ENCODE data around the gene SCT. TPM values are rescaled to one million over a fixed set of nuclear protein-coding genes. Genes with fewer than 3 reads are reported as not detected.
"Not testable (repeated sequence)": the region's sequence is repeated elsewhere in the genome, so short reads cannot be mapped to it uniquely, and the experiment has no call there.

The SCT gene
- total RNA-seq, 1 donor, result not detected

DNA sequence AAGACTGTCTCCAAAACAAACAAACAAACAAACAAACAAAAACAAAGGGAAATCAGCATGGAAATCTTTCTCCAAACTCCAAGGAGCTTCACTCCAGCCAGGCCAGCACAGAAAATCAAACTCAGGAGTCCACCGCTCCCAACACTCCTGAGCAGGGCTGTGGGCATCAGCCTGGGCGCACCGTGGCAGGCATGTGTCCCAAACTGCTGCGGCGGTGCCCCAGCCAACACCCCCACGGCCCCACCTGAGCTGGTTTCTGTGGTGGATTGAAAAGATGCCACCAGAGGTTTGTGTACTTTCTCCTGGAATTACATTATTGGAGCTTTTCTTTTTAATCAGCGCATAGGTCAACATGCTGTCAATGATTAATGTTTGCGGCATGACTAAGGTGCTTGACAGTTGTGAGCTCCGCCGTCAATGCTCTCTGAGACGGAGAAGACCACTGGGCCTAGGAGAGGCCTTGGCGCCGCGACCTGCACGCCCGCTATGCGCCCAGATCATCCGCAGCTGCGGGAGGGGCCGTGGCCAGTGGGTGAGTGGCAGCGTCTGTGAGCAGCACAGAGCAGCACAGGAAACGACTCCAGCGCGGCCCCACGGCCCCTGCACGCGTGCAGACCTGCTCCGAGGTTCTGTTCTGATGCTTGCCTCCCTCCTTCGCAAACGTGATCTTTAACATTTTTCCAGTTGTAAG, 28.2 kb upstream of the SCT start:
- no peak overlapping the region for H3K4me3 ChIP-seq (ENCODE audit: low read depth, low read length)
- no peak for DNase-seq (ENCODE audit: low read depth)
- TF ChIP-seq, protein P1, sequence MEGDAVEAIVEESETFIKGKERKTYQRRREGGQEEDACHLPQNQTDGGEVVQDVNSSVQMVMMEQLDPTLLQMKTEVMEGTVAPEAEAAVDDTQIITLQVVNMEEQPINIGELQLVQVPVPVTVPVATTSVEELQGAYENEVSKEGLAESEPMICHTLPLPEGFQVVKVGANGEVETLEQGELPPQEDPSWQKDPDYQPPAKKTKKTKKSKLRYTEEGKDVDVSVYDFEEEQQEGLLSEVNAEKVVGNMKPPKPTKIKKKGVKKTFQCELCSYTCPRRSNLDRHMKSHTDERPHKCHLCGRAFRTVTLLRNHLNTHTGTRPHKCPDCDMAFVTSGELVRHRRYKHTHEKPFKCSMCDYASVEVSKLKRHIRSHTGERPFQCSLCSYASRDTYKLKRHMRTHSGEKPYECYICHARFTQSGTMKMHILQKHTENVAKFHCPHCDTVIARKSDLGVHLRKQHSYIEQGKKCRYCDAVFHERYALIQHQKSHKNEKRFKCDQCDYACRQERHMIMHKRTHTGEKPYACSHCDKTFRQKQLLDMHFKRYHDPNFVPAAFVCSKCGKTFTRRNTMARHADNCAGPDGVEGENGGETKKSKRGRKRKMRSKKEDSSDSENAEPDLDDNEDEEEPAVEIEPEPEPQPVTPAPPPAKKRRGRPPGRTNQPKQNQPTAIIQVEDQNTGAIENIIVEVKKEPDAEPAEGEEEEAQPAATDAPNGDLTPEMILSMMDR (IDR thresholded peaks at IDR 0.05; ENCODE audit: insufficient read depth, low read length), result no peak

DNA sequence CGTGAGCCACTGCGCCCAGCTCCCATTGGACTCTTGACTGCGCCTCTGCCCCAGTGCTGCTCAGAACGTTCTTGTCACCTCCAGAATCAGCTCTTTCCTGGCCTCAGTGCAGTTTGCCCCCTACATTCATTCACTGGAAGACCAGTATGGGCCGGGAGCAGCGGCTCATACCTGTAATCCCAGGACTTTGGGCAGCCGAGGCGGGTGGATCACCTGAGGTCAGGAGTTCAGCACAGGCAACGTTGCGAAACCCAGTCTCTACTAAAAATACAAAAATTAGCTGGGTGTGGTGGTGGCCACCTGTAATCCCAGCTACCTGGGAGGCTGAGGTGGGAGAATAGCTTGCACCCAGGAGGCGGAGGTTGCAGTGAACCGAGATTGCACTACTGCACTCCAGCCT, 27.5 kb upstream of the SCT start:
- DNase-seq (ENCODE audit: low read depth); H3K4me3 ChIP-seq (ENCODE audit: low read depth, low read length): not testable (repeated sequence)

DNA sequence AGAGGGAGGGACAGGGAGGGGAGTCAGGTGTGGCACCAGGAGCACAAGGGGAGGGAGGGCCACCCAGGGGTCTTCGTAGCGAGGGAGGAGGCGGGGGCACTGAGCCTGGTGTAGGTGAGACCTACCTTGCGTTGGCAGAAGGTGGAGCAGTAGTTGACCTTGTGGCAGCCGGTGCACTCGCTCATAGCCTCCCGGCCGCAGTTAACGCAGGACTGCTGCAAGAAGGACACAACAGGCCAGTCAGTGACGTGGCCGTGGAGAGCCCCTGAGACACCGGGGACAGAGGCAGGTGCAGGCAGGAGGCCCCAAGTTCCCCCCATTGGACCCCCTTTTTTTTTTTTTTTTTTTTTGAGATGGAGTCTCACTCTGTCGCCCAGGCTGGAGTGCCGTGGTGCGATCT, 26.9 kb upstream of the SCT start:
- no peak for DNase-seq (ENCODE audit: low read depth)
- TF ChIP-seq, protein P1 (IDR thresholded peaks at IDR 0.05; ENCODE audit: insufficient read depth, low read length), result no peak
- H3K4me3 ChIP-seq (ENCODE audit: low read depth, low read length), result no peak overlapping the region

DNA sequence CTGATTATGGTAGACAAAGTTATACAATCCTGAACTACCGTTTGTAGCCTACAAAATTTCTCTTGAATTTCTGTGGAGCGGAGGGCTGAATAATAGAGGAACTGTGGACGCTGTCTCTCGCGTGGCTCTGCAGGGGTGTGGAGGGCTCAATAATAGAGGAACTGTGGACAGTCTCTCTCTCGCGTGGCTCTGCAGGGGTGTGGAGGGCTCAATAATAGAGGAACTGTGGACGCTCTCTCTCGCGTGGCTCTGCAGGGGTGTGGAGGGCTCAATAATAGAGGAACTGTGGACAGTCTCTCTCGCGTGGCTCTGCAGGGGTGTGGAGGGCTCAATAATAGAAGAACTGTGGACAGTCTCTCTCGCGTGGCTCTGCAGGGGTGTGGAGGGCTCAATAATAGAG, 26.2 kb upstream of the SCT start:
- DNase-seq (ENCODE audit: low read depth); H3K4me3 ChIP-seq (ENCODE audit: low read depth, low read length): not testable (repeated sequence)

DNA sequence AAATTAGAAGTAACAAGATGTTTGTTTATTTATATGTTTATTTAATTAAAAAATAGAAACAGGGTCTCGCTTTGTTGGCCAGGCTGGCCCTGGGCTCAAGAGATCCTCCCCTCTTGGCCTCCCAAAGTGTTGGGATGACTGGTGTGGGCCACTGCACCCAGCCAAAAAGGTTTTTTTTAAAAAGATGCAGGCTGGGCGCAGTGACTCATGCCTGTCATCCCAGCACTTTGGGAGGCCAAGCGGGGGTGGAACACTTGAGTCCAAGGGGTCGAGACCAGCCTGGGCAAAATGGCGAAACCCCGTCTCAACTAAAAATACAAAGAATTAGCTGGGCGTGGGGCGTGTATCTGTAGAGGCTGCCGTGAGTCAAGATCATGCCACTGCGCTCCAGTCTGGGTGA, 23.5 kb upstream of the SCT start:
- TF ChIP-seq, protein P1 (IDR thresholded peaks at IDR 0.05; ENCODE audit: insufficient read depth, low read length), result no peak
- peak; percentile 20 for DNase-seq (ENCODE audit: low read depth)
- no peak overlapping the region for H3K4me3 ChIP-seq (ENCODE audit: low read depth, low read length)

DNA sequence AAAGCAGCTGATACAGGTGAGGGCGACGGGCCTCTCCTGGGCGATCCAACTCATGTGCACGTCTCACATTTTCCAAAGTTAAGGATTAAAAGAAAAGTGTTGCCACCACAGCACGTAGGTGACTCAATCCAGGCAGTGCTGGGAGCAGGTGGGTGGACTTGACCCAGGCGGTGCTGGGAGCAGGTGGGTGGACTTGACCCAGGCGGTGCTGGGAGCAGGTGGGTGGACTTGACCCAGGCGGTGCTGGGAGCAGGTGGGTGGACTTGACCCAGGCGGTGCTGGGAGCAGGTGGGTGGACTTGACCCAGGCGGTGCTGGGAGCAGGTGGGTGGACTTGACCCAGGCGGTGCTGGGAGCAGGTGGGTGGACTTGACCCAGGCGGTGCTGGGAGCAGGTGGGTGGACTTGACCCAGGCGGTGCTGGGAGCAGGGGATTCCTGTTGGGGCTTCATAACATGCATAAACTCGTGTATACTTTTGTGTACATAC, 20.7 kb upstream of the SCT start:
- DNase-seq (ENCODE audit: low read depth); H3K4me3 ChIP-seq (ENCODE audit: low read depth, low read length): not testable (repeated sequence)

DNA sequence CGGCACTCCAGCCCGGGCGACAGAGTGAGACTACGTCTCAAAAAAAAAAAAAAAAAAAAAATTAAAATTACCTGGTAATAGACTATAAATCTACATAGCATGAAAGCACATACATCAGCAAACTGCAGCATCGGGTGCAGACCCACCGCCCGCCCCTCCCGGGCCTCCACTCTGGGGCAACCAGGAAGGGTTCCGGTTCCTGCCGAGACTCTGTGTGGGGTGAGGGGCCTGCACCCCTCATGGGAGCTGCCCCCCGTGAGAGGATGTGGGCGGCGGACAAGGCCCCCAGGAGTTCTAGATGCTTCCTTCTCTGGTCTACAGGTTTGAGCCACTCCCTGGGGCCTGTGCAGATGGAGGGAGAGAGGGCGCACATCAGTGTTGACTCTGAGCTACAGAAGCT, 19.2 kb upstream of the SCT start:
- DNase-seq (ENCODE audit: low read depth), result no peak
- H3K4me3 ChIP-seq (ENCODE audit: low read depth, low read length), result no peak overlapping the region
- TF ChIP-seq, protein P1 (IDR thresholded peaks at IDR 0.05; ENCODE audit: insufficient read depth, low read length), result no peak

DNA sequence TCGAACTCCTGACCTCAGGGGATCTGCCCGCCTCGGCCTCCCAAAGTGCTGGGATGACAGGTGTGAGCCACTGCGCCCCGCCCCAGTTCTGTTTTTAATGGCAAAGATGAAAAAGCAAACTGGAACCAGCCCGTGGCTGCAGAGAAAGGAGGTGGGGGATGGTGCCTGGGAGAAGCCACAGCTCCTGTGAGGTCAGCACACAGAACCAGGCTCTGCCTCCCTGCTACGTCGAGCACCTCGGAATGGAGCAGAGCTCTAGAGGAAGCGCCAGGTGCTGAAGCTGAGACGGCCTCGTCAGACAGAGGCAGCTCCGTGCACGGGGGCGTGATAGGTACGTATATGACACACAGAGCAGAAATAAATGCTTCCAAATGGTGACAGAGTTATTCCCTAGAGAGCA, 18.6 kb upstream of the SCT start:
- no peak overlapping the region for H3K4me3 ChIP-seq (ENCODE audit: low read depth, low read length)
- TF ChIP-seq, protein P1 (IDR thresholded peaks at IDR 0.05; ENCODE audit: insufficient read depth, low read length), result no peak
- no peak for DNase-seq (ENCODE audit: low read depth)

Measured in fibroblast of the aortic adventitia (primary cell).